Activated T-cell treated with anti-CD3 and anti-CD28 coated beads for 24 hours (primary cell): ENCODE measurements around the gene JAZF1.
"Not testable (repeated sequence)": the region's sequence is repeated elsewhere in the genome, so short reads cannot be mapped to it uniquely, and the experiment has no call there.

ENCODE experiments used
- DNase-seq: peaks from one replicate; pipeline ENCODE4 v3.0.0-alpha.2; 2020; ENCODE audit warnings: low read depth

The JAZF1 gene

GRCh38 chr7:27941522-27941921 is 239.1 kb downstream of the JAZF1 start:
- no peak for DNase-seq

GRCh38 chr7:27940341-27940740 is 240.3 kb downstream of the JAZF1 start:
- DNase-seq, result no peak

- DNase-seq, result no peak
These were observed 240.7 kb downstream of the JAZF1 start for GRCh38 chr7:27939893-27940292.

GRCh38 chr7:27936768-27937102 is 243.9 kb downstream of the JAZF1 start:
- DNase-seq, result no peak

GRCh38 chr7:27936047-27936767 is 244.4 kb downstream of the JAZF1 start:
- no peak for DNase-seq

- DNase-seq, result no peak
These were observed 246.7 kb downstream of the JAZF1 start for GRCh38 chr7:27933671-27934565.

GRCh38 chr7:27930910-27931476 is 249.6 kb downstream of the JAZF1 start:
- DNase-seq, result no peak

- DNase-seq, result no peak
These were observed 251.5 kb downstream of the JAZF1 start for GRCh38 chr7:27929127-27929526.

- DNase-seq, result no peak
These were observed 252.6 kb downstream of the JAZF1 start for GRCh38 chr7:27928001-27928400.

- no peak for DNase-seq
These were observed 254.9 kb downstream of the JAZF1 start for GRCh38 chr7:27925573-27926201.

- DNase-seq, result no peak
These were observed 257.0 kb downstream of the JAZF1 start for GRCh38 chr7:27923642-27923980.

- no peak for DNase-seq
These were observed 257.5 kb downstream of the JAZF1 start for GRCh38 chr7:27922907-27923641.

GRCh38 chr7:27922389-27922788 is 258.2 kb downstream of the JAZF1 start:
- DNase-seq, result not testable (repeated sequence)

GRCh38 chr7:27921081-27921836 is 259.3 kb downstream of the JAZF1 start:
- DNase-seq, result no peak

GRCh38 chr7:27920281-27920946 is 260.2 kb downstream of the JAZF1 start:
- no peak for DNase-seq

GRCh38 chr7:27918503-27918902 is 262.1 kb downstream of the JAZF1 start:
- DNase-seq, result no peak

GRCh38 chr7:27917774-27918314 is 262.8 kb downstream of the JAZF1 start:
- no peak for DNase-seq

GRCh38 chr7:27917119-27917518 is 263.5 kb downstream of the JAZF1 start:
- no peak for DNase-seq

GRCh38 chr7:27916372-27916771 is 264.2 kb downstream of the JAZF1 start:
- no peak for DNase-seq

- no peak for DNase-seq
These were observed 266.2 kb downstream of the JAZF1 start for GRCh38 chr7:27914409-27914808.
